Esophagus squamous epithelium (tissue), 5 donors: Measurements from ENCODE around the gene TRIP13. TPM values are rescaled to one million over a fixed set of nuclear protein-coding genes. Genes with fewer than 3 reads are reported as not detected.

Experiments
- DNase-seq: peaks from one replicate; lab custom pipeline; 2025; lab: John Stamatoyannopoulos, UW
- H3K27ac ChIP-seq, 4 donors: fragments of 200-600 bp; sonication (generic); one replicate each; pipeline ENCODE4 v1.5.1; 2016 to 2019; ENCODE audit warnings: mild to moderate bottlenecking in 1 of 4
- H3K27me3 ChIP-seq, 4 donors: fragments of 200-600 bp; sonication (generic); 1 replicate in 3 of 4; 2 replicates in 1 of 4; pipeline versions ENCODE4 v1.5.1 to v1.6.0; 2017 to 2021; ENCODE audit warnings: antibody characterized with exemption in 1 of 4
- H3K36me3 ChIP-seq, 3 donors: fragments of 200-600 bp; sonication (generic); one replicate each; pipeline ENCODE4 v1.5.1; 2016 to 2019
- H3K4me1 ChIP-seq, 3 donors: fragments of 200-600 bp; sonication (generic); one replicate each; pipeline ENCODE4 v1.5.1; 2017 to 2019
- H3K4me3 ChIP-seq, 4 donors: fragments of 200-600 bp; sonication (generic); 1 replicate in 3 of 4; 2 replicates in 1 of 4; pipeline ENCODE4 v1.5.1; 2016 to 2019; ENCODE audit warnings: mild to moderate bottlenecking in 2 of 4, moderate library complexity in 1 of 4
- H3K9me3 ChIP-seq, 3 donors: fragments of 200-600 bp; sonication (generic); one replicate each; pipeline ENCODE4 v1.5.1; 2016 to 2019
- CTCF ChIP-seq, 6 experiments: fragments of 450-650 bp in 4 of 6; fragments of 200-600 bp in 2 of 6; sonication (generic) in 2 of 6; IDR thresholded peaks; one replicate each; pipeline ENCODE4 v1.5.1; 2016 to 2019; ENCODE audit warnings: antibody characterized with exemption in 6 of 6, mild to moderate bottlenecking in 4 of 6, moderate library complexity in 4 of 6
- POLR2A ChIP-seq, 4 donors: fragments of 450-650 bp; IDR thresholded peaks; one replicate each; pipeline ENCODE4 v1.6.1; 2017; ENCODE audit warnings: antibody characterized with exemption in 4 of 4, mild to moderate bottlenecking in 4 of 4, moderate library complexity in 3 of 4
- WGBS, 2 donors: methylation state at CpG; one replicate each; pipeline ENCODE4 v1.1.5; 2018; 5-methylcytosine and 5-hydroxymethylcytosine counted together
- intact Hi-C: fragments of 100-400 bp; cut with DNase I; formaldehyde crosslinking; loops from one replicate; pipeline ENCODE4 v1.15.0; 2022
- total RNA-seq, 4 donors: library from RNA; depleted of rRNA; stranded (reverse); fragments of >200 nt; gene quantifications; one replicate each; pipeline ENCODE4 v1.1.0, GENCODE V29; 2016
- donor health status: DM: yes; HTN: yes; CAD: no.

TRIP13 gene
- total RNA-seq, 4 donors from 2014 or later: 3.2 to 17.7 (median 9.5) TPM

- H3K27ac ChIP-seq: no peak overlapping the region
- peaks cover 0 to 12% (median 0%) of the 10 kb centered on the region in 3 donors for H3K36me3 ChIP-seq
- H3K27me3 ChIP-seq: no peaks in the 10 kb centered on the region
- DNase-seq: no peak
- H3K9me3 ChIP-seq: no peaks in the 10 kb centered on the region
- H3K4me3 ChIP-seq: no peak overlapping the region
- TF ChIP-seq POLR2A (IDR thresholded peaks at IDR 0.05): no peak
- TF ChIP-seq CTCF (IDR thresholded peaks at IDR 0.05): no peak
- H3K4me1 ChIP-seq: peaks cover 8 to 17% (median 9%) of the 10 kb centered on the region in 3 donors
- 94 to 96% methylated on average over 12 of the region's 12 CpGs for WGBS, 2 donors
- intact Hi-C loops: no loop called here
Measured at GRCh38 chr5:905139-905642, 12.5 kb downstream of the TRIP13 start.

DNA sequence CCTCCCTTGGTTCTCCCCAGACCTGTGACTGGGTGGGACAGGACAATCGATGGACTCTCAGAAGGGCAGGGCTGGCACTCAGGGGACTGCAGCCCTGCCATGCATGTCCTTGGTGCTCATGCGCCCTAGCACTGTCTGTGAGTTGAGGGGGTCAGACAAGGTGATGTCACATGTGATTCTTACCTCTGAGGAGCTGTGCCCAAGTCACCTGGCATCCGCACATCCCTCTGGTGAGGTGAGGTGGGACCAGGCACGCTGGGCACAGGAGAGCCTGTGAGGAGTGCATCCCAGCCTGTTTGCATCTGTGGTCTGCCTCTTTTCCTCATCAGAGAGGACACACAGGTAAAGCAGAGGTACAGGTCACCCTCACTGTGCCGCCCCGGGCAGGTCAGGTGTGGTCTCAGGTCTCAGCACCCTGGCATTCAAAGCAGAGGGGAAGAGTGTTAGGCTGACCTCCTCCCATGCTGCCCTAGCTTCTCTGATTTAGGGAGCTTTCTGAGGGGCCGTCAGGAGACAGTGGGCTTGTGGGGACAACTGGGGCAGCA lies 14.8 kb downstream of the TRIP13 start:
- Histone ChIP-seq H3K36me3 (peaks cover 0 to 12% (median 0%) of the 10 kb centered on the region in 3 donors), H3K4me1 (peaks cover 9 to 23% (median 9%) of the 10 kb centered on the region in 3 donors), H3K4me3 (no peak overlapping the region), H3K27ac (no peak overlapping the region), H3K27me3 (no peaks in the 10 kb centered on the region), H3K9me3 (no peaks in the 10 kb centered on the region)
- DNase-seq: no peak
- TF ChIP-seq CTCF (IDR thresholded peaks at IDR 0.05) (no peak), POLR2A (IDR thresholded peaks at IDR 0.05) (no peak)
- 92% methylated on average over 6 of the region's 7 CpGs; no CpG with 5 or more reads in 1 of the 2 donors for WGBS, 2 donors
- intact Hi-C loops: no loop called here

DNA sequence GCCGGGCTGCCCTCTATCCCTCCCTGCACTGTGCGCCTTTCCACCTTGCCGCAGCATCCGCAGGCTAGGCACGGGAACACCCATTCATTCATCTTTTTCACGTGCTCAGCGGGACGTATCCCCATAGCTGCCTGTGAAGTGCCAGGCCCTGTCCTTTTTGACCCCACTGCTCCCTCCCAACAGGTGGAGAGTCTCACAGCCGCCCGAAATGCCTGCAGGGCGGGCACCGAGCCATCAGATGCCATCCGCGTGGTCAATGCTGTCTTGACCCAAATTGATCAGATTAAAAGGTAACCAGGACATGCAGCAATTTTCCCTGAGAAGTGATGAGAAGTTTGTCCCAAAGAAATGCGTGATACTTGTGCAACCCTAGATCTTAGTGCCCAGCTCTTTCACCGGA lies 15.5 kb downstream of the TRIP13 start:
- Histone ChIP-seq H3K36me3 (peaks cover 0 to 12% (median 0%) of the 10 kb centered on the region in 3 donors), H3K27me3 (no peaks in the 10 kb centered on the region), H3K9me3 (no peaks in the 10 kb centered on the region), H3K4me1 (peaks cover 9 to 29% (median 14%) of the 10 kb centered on the region in 3 donors), H3K4me3 (no peak overlapping the region), H3K27ac (no peak overlapping the region)
- no peak for TF ChIP-seq POLR2A (IDR thresholded peaks at IDR 0.05)
- no peak for TF ChIP-seq CTCF (IDR thresholded peaks at IDR 0.05)
- no peak for DNase-seq
- intact Hi-C loops: no loop called here
- 91 to 97% methylated on average over 13 to 16 of the region's 16 CpGs for WGBS, 2 donors

GRCh38 chr5:909086-909485 lies 16.4 kb downstream of the TRIP13 start:
- DNase-seq: no peak
- WGBS, 2 donors: 35 to 44% methylated on average over 6 to 7 of the region's 8 CpGs
- Histone ChIP-seq H3K36me3 (peaks cover 0 to 12% (median 0%) of the 10 kb centered on the region in 3 donors), H3K27me3 (no peaks in the 10 kb centered on the region), H3K4me3 (no peak overlapping the region), H3K9me3 (no peaks in the 10 kb centered on the region), H3K27ac (peak overlapping the region in 2 of 4 donors; percentile 49 to 52), H3K4me1 (peaks cover 9 to 32% (median 16%) of the 10 kb centered on the region in 3 donors)
- intact Hi-C loops: no loop called here
- TF ChIP-seq CTCF (IDR thresholded peaks at IDR 0.05) (no peak), POLR2A (IDR thresholded peaks at IDR 0.05) (no peak)

GRCh38 chr5:909994-910768 lies 17.5 kb downstream of the TRIP13 start:
- Histone ChIP-seq H3K36me3 (peaks cover 0 to 22% (median 0%) of the 10 kb centered on the region in 3 donors), H3K4me1 (peaks cover 9 to 32% (median 16%) of the 10 kb centered on the region in 3 donors), H3K27ac (peak overlapping the region in 2 of 4 donors; percentile 49 to 52), H3K4me3 (no peak overlapping the region), H3K9me3 (no peaks in the 10 kb centered on the region), H3K27me3 (no peaks in the 10 kb centered on the region)
- 89 to 92% methylated on average over 13 to 14 of the region's 18 CpGs for WGBS, 2 donors
- intact Hi-C loops: no loop called here
- DNase-seq: no peak
- no peak for TF ChIP-seq CTCF (IDR thresholded peaks at IDR 0.05)
- no peak for TF ChIP-seq POLR2A (IDR thresholded peaks at IDR 0.05)
